Choroid plexus epithelial cell (primary cell): ENCODE results near the gene PLB1.

Experiments
- DNase-seq: peaks from one replicate; pipeline ENCODE4 v3.0.0-alpha.2; 2010; ENCODE audit warnings: low read depth
- H3K4me3 ChIP-seq: 2 replicates; pipeline ENCODE4 v1.5.1; 2011; ENCODE audit warnings: low read depth, mild to moderate bottlenecking, control low read depth, low read length, moderate library complexity
- TF ChIP-seq, protein P1 (sequence below): conservative IDR thresholded peaks from 2 replicates; pipeline ENCODE4 v1.5.1; 2011; ENCODE audit warnings: low read depth, mild to moderate bottlenecking, control low read depth, inconsistent platforms, low read length, moderate library complexity

Gene PLB1

GRCh38 chr2:28488858-28489575, 6.8 kb upstream of the PLB1 start:
- TF ChIP-seq, protein P1, sequence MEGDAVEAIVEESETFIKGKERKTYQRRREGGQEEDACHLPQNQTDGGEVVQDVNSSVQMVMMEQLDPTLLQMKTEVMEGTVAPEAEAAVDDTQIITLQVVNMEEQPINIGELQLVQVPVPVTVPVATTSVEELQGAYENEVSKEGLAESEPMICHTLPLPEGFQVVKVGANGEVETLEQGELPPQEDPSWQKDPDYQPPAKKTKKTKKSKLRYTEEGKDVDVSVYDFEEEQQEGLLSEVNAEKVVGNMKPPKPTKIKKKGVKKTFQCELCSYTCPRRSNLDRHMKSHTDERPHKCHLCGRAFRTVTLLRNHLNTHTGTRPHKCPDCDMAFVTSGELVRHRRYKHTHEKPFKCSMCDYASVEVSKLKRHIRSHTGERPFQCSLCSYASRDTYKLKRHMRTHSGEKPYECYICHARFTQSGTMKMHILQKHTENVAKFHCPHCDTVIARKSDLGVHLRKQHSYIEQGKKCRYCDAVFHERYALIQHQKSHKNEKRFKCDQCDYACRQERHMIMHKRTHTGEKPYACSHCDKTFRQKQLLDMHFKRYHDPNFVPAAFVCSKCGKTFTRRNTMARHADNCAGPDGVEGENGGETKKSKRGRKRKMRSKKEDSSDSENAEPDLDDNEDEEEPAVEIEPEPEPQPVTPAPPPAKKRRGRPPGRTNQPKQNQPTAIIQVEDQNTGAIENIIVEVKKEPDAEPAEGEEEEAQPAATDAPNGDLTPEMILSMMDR: no peak
- no peak for DNase-seq
- no peak overlapping the region for H3K4me3 ChIP-seq

DNA sequence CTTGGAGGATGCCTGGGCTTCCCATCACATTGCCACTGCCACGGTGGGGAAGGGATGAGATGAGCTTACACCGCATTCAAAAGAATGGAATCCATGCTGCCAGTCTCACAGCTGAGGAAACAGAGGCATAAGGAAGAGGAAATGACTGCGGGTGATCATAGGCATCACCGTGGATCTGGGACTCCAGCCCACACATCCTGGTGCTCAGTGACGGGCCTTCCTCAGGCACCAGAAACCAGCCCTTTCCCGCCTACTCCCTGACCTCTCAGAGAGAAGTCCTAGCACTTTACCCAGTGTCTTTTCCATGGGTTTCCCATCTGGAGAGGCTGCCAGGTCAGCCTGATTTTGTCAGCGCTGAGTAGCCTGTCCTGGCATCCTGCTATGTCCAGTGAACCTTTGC, 5.3 kb upstream of the PLB1 start:
- TF ChIP-seq, protein P1: no peak
- DNase-seq: no peak
- no peak overlapping the region for H3K4me3 ChIP-seq

GRCh38 chr2:28492282-28492681, 3.6 kb upstream of the PLB1 start:
- TF ChIP-seq, protein P1: no peak
- DNase-seq: no peak
- H3K4me3 ChIP-seq: no peak overlapping the region

DNA sequence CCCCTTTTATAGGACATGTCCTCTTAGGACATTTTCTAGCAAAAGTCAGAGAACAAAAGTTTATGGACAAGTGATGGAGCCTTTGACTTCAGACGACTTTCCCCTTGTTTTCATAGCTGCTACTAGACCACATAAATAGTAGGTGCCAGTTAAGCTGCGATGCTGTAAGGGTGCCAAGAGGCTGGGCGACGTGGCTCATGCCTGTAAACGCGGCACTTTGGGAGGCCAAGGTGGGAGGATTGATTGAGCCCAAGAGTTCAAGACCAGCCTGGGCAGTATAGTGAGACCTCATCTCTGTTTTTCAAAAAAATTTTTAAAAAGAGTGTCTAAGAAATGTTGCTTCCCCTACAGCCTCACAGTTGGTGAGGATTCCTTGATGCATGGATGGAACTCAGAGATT, 2.2 kb upstream of the PLB1 start:
- TF ChIP-seq, protein P1: no peak
- DNase-seq: no peak
- no peak overlapping the region for H3K4me3 ChIP-seq

- TF ChIP-seq, protein P1: no peak
- no peak overlapping the region for H3K4me3 ChIP-seq
- no peak for DNase-seq
Measured at GRCh38 chr2:28496781-28497180, 921 bp downstream of the PLB1 start.

GRCh38 chr2:28497206-28497605, 1.3 kb downstream of the PLB1 start:
- TF ChIP-seq, protein P1: no peak
- H3K4me3 ChIP-seq: no peak overlapping the region
- no peak for DNase-seq

DNA sequence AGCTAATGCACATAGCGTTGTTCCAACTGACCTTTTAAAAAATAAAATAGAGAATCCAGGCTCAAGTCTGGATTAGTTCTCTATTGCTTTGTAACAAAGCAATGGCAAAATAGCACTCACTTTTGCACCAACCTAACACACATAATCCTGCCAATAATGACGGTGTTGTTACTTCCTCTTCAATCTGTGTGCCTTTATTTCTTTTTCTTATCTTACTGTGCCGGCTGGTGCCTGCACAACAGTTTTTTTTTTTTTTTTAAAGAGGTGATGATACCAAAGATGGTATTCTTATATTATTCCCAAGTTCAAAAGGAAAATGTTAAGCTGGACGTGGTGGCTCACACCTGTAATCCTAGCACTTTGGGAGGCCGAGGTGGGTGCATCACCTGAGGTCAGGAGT, 3.4 kb downstream of the PLB1 start:
- no peak overlapping the region for H3K4me3 ChIP-seq
- TF ChIP-seq, protein P1: no peak
- DNase-seq: no peak
